Esophagus muscularis mucosa (tissue), 4 donors: Measurements from ENCODE around the gene SLC25A1. TPM values are rescaled to one million over a fixed set of nuclear protein-coding genes. Genes with fewer than 3 reads are reported as not detected.
"Not testable (repeated sequence)": the region's sequence is repeated elsewhere in the genome, so short reads cannot be mapped to it uniquely, and the experiment has no call there.

Experiments
- DNase-seq: peaks from one replicate; pipeline ENCODE4 v3.0.0-alpha.2; 2017; ENCODE audit errors: extremely low spot score
- H3K27ac ChIP-seq, 4 donors: fragments of 200-600 bp; sonication (generic); replicated peaks in 1 of 4; 1 replicate in 3 of 4; 2 replicates in 1 of 4; pipeline ENCODE4 v1.5.1; 2016 to 2019; ENCODE audit warnings: mild to moderate bottlenecking in 1 of 4
- H3K27me3 ChIP-seq, 4 donors: fragments of 200-600 bp; sonication (generic); one replicate each; pipeline versions ENCODE4 v1.5.1 to v1.6.0; 2016 to 2019
- H3K36me3 ChIP-seq, 4 donors: fragments of 200-600 bp; sonication (generic); one replicate each; pipeline ENCODE4 v1.5.1; 2016 to 2019
- H3K4me1 ChIP-seq, 4 donors: fragments of 200-600 bp; sonication (generic); one replicate each; pipeline ENCODE4 v1.5.1; 2016 to 2019
- H3K4me3 ChIP-seq, 4 donors: fragments of 200-600 bp; sonication (generic); 1 replicate in 2 of 4; 2 replicates in 2 of 4; pipeline ENCODE4 v1.5.1; 2016 to 2019; ENCODE audit warnings: mild to moderate bottlenecking in 4 of 4, moderate library complexity in 1 of 4
- H3K9me3 ChIP-seq, 4 donors: fragments of 200-600 bp; sonication (generic); 1 replicate in 3 of 4; 2 replicates in 1 of 4; pipeline ENCODE4 v1.5.1; 2016 to 2019
- CTCF ChIP-seq, 3 experiments: fragments of 200-600 bp in 2 of 3; fragments of 450-650 bp in 1 of 3; sonication (generic) in 2 of 3; IDR thresholded peaks; one replicate each; pipeline ENCODE4 v1.5.1; 2017 to 2019; ENCODE audit warnings: antibody characterized with exemption in 3 of 3, mild to moderate bottlenecking in 2 of 3, moderate library complexity in 1 of 3
- EP300 ChIP-seq: sonication (generic); formaldehyde crosslinking; IDR thresholded peaks from one replicate; pipeline ENCODE4 v1.6.1; 2017; ENCODE audit warnings: antibody characterized with exemption
- POLR2A ChIP-seq: fragments of 450-650 bp; IDR thresholded peaks from one replicate; pipeline ENCODE4 v1.6.1; 2017; ENCODE audit warnings: antibody characterized with exemption, moderate library complexity, mild to moderate bottlenecking, low read depth
- POLR2AphosphoS5 ChIP-seq, 2 donors: sonication (generic); formaldehyde crosslinking; IDR thresholded peaks; one replicate each; pipeline ENCODE4 v1.6.1; 2017; ENCODE audit warnings: antibody characterized with exemption in 2 of 2
- WGBS: methylation state at CpG from one replicate; pipeline ENCODE4 v1.1.5; 2018; 5-methylcytosine and 5-hydroxymethylcytosine counted together
- intact Hi-C: fragments of 100-400 bp; cut with DNase I; formaldehyde crosslinking; loops from one replicate; pipeline ENCODE4 v1.15.1; 2023
- total RNA-seq, 4 donors: library from RNA; depleted of rRNA; stranded (reverse); fragments of >200 nt; gene quantifications; one replicate each; pipeline versions ENCODE4 v1.1.0 to v1.2.1, GENCODE V29; 2016

The SLC25A1 gene
- total RNA-seq, 4 donors from 2014 or later = 57.3 to 88.9 (median 71.8) TPM

- Histone ChIP-seq H3K9me3 (no peaks in the 10 kb centered on the region), H3K4me3 (no peak overlapping the region), H3K27me3 (peaks cover 0 to 74% (median 15%) of the 10 kb centered on the region in 4 donors), H3K36me3 (no peaks in the 10 kb centered on the region), H3K27ac (no peak overlapping the region), H3K4me1 (peaks cover 27 to 29% (median 28%) of the 10 kb centered on the region in 4 donors)
- DNase-seq = no peak
- WGBS = 76% methylated on average over 9 of the region's 13 CpGs
- no peak for TF ChIP-seq CTCF (IDR thresholded peaks at IDR 0.05)
- no peak for TF ChIP-seq EP300
- no peak for TF ChIP-seq POLR2AphosphoS5 (IDR thresholded peaks at IDR 0.05)
- TF ChIP-seq POLR2A = no peak
- intact Hi-C loops = no loop called here
These were observed 11.2 kb downstream of the SLC25A1 start for GRCh38 chr22:19167106-19167869.

GRCh38 chr22:19166421-19166820 lies 12.1 kb downstream of the SLC25A1 start:
- no peak overlapping the region for H3K27ac ChIP-seq
- no peaks in the 10 kb centered on the region for H3K36me3 ChIP-seq
- peaks cover 22 to 24% (median 22%) of the 10 kb centered on the region in 4 donors for H3K4me1 ChIP-seq
- H3K9me3 ChIP-seq = no peaks in the 10 kb centered on the region
- intact Hi-C loops = no loop called here
- 87% methylated on average over 8 of the region's 8 CpGs for WGBS
- H3K4me3 ChIP-seq = no peak overlapping the region
- peaks cover 0 to 82% (median 15%) of the 10 kb centered on the region in 4 donors for H3K27me3 ChIP-seq
- DNase-seq = no peak
- TF ChIP-seq POLR2A = no peak

- H3K27ac ChIP-seq = no peak overlapping the region
- 96% methylated on average over 6 of the region's 6 CpGs for whole genome bisulfite sequencing
- TF ChIP-seq POLR2AphosphoS5 (IDR thresholded peaks at IDR 0.05) (no peak), CTCF (IDR thresholded peaks at IDR 0.05) (no peak), EP300 (no peak), POLR2A (no peak)
- intact Hi-C loops = no loop called here
- H3K36me3 ChIP-seq = no peaks in the 10 kb centered on the region
- no peak for DNase-seq
- H3K4me1 ChIP-seq = peaks cover 5 to 7% (median 5%) of the 10 kb centered on the region in 4 donors
- H3K9me3 ChIP-seq = no peaks in the 10 kb centered on the region
- no peak overlapping the region for H3K4me3 ChIP-seq
- H3K27me3 ChIP-seq = peaks cover 0 to 84% (median 14%) of the 10 kb centered on the region in 4 donors
These were observed 14.1 kb downstream of the SLC25A1 start for GRCh38 chr22:19164425-19164824.

- H3K36me3 ChIP-seq, intact Hi-C loops, H3K27ac ChIP-seq, H3K9me3 ChIP-seq, H3K4me1 ChIP-seq, H3K4me3 ChIP-seq, DNase-seq: not testable (repeated sequence)
- H3K27me3 ChIP-seq = peaks cover 0 to 63% (median 2%) of the 10 kb centered on the region in 4 donors
- 85% methylated on average over 11 of the region's 11 CpGs for WGBS
These were observed 19.9 kb downstream of the SLC25A1 start for GRCh38 chr22:19158649-19159048.

GRCh38 chr22:19156109-19156508 lies 22.4 kb downstream of the SLC25A1 start:
- H3K4me3 ChIP-seq, DNase-seq, H3K27ac ChIP-seq, H3K36me3 ChIP-seq, H3K4me1 ChIP-seq, intact Hi-C loops, H3K9me3 ChIP-seq: not testable (repeated sequence)
- WGBS = 91% methylated on average over 9 of the region's 9 CpGs
- H3K27me3 ChIP-seq = peaks cover 0 to 65% (median 5%) of the 10 kb centered on the region in 4 donors

GRCh38 chr22:19152942-19153883 lies 25.3 kb downstream of the SLC25A1 start:
- Histone ChIP-seq H3K4me3 (no peak overlapping the region), H3K36me3 (no peaks in the 10 kb centered on the region), H3K9me3 (peaks cover 0 to 6% (median 0%) of the 10 kb centered on the region in 4 donors), H3K27ac (no peak overlapping the region), H3K27me3 (peaks cover 0 to 76% (median 21%) of the 10 kb centered on the region in 4 donors), H3K4me1 (peaks cover 8 to 21% (median 18%) of the 10 kb centered on the region in 4 donors)
- 62% methylated on average over 8 of the region's 11 CpGs for WGBS
- TF ChIP-seq POLR2A (no peak), EP300 (no peak), POLR2AphosphoS5 (IDR thresholded peaks at IDR 0.05) (no peak), CTCF (IDR thresholded peaks at IDR 0.05) (no peak)
- no peak for DNase-seq
- intact Hi-C loops = no loop called here
